ENCODE measurements around the gene UBQLN3.

GRCh38 chr11:5534046-5534445, 24.3 kb upstream of the UBQLN3 start:
- TF ChIP-seq SPI1 (IDR thresholded peaks at IDR 0.05; ENCODE audit: low read depth, low read length) (no peak), POLR2A (IDR thresholded peaks at IDR 0.05; ENCODE audit: low read depth, low read length) (no peak), TAF1 (IDR thresholded peaks at IDR 0.05; ENCODE audit: low read depth, low read length) (no peak)

Data from GM12891 (cell line).